AG10803 (cell line): ENCODE measurements around the gene FERMT3.

Experiments
- DNase-seq: peaks from one replicate; pipeline ENCODE4 v3.0.0; 2010; ENCODE audit warnings: low read depth
- H3K4me3 ChIP-seq: 2 replicates; pipeline ENCODE4 v1.5.1; 2011; ENCODE audit warnings: mild to moderate bottlenecking, low read length, control low read depth
- TF ChIP-seq, protein P1 (sequence below): conservative IDR thresholded peaks from 2 replicates; pipeline ENCODE4 v1.5.1; 2011; ENCODE audit warnings: mild to moderate bottlenecking, low read length, control low read depth, inconsistent platforms

The FERMT3 gene

DNA sequence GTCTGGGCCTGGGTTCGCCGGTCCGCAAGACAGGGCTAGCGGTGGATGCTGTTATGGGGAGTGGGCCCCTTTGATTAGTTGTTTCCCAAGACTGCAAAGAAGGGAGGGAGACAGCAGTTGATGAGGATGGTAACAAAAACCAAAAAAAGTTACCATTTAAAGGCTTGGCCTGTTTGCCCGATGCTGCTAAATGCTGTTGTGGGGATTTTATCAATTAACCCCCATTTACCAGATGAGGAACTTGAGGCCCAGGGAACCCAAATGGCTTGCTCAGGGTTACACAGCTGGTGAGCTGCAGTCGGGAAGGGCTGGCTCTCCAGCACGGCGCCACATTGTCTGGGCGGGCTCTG lies 16.1 kb downstream of the FERMT3 start:
- TF ChIP-seq, protein P1, sequence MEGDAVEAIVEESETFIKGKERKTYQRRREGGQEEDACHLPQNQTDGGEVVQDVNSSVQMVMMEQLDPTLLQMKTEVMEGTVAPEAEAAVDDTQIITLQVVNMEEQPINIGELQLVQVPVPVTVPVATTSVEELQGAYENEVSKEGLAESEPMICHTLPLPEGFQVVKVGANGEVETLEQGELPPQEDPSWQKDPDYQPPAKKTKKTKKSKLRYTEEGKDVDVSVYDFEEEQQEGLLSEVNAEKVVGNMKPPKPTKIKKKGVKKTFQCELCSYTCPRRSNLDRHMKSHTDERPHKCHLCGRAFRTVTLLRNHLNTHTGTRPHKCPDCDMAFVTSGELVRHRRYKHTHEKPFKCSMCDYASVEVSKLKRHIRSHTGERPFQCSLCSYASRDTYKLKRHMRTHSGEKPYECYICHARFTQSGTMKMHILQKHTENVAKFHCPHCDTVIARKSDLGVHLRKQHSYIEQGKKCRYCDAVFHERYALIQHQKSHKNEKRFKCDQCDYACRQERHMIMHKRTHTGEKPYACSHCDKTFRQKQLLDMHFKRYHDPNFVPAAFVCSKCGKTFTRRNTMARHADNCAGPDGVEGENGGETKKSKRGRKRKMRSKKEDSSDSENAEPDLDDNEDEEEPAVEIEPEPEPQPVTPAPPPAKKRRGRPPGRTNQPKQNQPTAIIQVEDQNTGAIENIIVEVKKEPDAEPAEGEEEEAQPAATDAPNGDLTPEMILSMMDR, result no peak
- no peak for DNase-seq
- no peak overlapping the region for H3K4me3 ChIP-seq

DNA sequence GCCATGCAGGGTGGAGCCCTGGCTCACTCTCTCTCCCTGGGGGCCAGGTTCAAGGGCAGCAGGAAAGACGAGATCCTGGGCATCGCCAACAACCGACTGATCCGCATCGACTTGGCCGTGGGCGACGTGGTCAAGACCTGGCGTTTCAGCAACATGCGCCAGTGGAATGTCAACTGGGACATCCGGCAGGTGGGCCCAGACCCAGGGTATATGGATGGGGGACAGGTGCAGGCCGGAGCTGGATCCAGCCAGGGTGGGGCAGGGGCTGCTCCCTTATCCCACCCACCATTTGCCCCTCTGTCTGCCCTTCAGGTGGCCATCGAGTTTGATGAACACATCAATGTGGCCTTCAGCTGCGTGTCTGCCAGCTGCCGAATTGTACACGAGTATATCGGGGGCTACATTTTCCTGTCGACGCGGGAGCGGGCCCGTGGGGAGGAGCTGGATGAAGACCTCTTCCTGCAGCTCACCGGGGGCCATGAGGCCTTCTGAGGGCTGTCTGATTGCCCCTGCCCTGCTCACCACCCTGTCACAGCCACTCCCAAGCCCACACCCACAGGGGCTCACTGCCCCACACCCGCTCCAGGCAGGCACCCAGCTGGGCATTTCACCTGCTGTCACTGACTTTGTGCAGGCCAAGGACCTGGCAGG lies 16.6 kb downstream of the FERMT3 start:
- TF ChIP-seq, protein P1, result no peak
- no peak for DNase-seq

DNA sequence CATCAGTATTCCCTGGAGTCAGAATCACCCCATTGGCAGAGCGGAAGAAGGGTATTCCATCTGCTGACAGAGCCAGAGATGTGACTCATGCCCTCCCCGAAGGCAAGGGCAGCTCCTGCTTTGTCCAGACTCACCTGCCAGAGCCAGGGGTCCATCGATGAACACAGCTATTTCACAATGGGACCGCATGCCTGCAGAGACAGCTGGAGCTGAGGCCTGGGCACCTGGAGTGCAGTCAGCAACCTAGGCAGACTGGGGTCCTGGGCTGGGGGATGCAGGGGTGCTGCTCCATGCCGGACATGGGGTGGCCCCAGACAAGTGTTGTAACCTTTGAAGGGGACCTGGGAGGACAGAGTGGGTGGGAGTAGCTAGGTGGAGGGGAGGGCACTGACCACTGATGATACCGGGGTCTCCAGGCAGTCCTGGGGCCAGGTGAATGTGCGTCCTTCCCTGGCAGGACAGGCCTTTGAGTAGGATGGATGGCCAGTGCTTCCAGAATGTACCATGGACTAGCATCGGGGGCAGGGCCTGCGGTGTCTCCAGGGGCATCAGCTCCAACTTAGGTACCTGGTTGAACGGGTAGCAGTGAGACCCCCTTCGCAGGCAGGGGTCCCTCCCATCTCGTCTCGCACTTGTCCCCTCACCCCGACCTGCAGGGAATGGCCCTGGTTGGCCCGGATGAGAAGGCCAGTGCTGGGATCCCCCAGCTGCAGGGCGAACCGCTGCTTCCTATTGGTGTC lies 17.8 kb downstream of the FERMT3 start:
- no peak overlapping the region for H3K4me3 ChIP-seq
- TF ChIP-seq, protein P1, result no peak
- DNase-seq, result no peak

More for the DNA sequence above, 16.6 kb downstream of the FERMT3 start:
- H3K4me3 ChIP-seq, result no peak overlapping the region

DNA sequence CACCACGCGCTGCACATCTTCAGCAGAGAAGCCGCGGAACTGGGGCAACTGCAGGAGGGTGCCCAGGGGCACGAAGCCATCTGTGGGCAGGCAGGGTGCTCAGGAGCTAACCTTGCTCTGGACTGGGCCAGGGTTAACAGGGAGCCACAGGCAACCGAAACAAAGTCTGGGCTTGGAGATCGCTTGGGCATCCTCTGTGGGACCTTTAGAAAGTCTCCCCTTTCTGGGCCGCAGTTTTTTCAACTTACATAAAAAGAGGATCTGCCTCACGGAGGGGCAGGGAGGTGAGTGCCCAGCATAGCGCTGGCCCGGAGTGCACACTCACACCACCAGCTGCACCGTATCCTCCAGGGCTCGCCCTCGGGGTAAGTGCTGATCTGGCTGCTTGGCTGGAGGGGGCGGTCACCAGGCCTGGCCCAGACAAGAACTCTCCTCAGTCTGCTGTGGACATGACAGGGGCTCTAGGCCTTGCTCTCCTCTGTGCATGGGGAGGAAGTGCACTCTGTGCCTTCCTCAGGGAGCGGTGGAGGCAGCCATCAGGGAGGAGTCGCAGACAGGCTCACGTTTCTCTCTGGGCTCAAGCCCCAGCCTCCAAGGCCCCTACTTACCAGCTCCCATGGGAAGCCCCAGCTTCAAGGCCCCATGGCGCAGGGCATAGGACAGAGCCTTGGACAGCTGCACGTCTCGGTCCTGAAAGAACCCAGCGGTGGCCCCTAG lies 18.5 kb downstream of the FERMT3 start:
- TF ChIP-seq, protein P1, result no peak
- H3K4me3 ChIP-seq, result peak overlapping the region; percentile 89
- no peak for DNase-seq

DNA sequence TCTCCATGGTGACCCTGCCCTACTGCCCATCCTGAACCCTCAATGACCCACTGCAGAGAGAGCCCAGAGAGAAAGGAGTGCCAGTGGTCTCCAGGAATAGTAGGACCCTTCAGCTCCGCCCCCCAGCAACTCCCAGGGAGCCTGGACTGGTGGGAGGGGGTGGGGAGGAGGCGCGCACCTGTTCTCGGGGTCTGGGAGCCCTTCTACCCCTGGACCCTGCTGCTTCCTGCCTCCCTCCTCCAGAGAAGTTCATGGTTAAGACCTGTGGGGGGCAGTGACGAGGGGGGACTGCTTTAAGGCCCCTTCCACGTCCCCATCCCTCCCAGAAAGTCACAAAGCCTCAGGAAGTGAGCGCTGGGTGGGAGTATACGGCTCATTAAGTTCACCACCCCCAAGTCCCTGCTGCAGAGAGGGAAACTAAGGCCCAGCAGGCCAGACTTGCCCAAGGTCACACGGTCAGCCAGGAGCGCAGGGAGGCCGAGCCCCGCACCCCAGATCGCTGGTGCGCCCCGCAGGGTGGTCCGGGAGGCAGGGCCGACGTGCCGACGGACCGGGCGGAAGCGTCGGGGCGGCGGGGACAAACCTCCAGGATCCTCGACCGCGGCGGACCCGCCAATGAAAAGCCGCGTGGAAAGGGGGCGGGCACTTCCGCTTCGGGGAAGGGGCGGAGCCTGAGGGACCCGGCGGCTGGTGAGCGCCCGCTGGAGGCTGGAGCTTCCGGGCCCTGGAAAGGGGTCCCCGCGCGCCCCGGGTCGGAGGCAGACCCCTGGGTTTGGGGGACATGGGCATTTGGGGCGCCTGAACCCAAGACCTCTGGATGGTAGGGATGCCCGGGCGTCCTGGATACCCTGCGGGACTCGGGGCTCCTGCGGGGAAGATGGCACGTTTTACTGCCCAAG lies 19.3 kb downstream of the FERMT3 start, which contains the start of the genes NUDT22 and TRPT1:
TSS of gene NUDT22 (plus strand) at position 667 of the 899 bp plus-strand sequence. CDS start 379 bp downstream, outside the sequence.
TSS of gene TRPT1 (minus strand) at position 579 of the 899 bp plus-strand sequence. CDS start at position 253, 326 bp downstream.
- peak within 1 kb of the TSS; percentile 89 for H3K4me3 ChIP-seq
- TF ChIP-seq, protein P1, result peak; percentile 28
- DNase-seq, result peak; percentile 65

DNA sequence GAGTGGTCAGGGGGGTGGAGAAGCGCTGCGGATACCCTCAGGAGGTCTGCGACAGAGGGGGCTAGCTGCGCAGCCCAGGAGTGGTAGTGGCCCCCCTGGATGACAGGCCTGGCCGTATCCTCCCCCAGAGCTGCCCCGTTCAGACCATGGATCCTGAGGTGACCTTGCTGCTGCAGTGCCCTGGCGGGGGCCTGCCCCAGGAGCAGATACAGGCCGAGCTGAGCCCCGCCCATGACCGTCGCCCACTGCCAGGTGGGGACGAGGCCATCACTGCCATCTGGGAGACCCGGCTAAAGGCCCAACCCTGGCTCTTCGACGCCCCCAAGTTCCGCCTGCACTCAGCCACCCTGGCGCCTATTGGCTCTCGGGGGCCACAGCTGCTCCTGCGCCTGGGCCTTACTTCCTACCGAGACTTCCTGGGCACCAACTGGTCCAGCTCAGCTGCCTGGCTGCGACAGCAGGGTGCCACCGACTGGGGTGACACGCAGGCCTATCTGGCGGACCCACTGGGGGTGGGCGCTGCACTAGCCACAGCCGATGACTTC lies 20.1 kb downstream of the FERMT3 start:
- DNase-seq, result no peak
- H3K4me3 ChIP-seq, result peak overlapping the region; percentile 89
- TF ChIP-seq, protein P1, result no peak
